NCI-H460 (cell line): ENCODE measurements around the gene OR5AR1. TPM values are rescaled to one million over a fixed set of nuclear protein-coding genes. Genes with fewer than 3 reads are reported as not detected.

Source experiments
- small RNA-seq, 2 experiments: library from RNA; depleted of rRNA; stranded (forward); fragments of <200 nt; gene quantifications; one replicate each; pipeline ENCODE3, GENCODE V24; 2014
- total RNA-seq: library from RNA; depleted of rRNA; stranded (reverse); fragments of >200 nt; shearing (Covaris generic); gene quantifications from 2 replicates; pipeline ENCODE4 v1.2.3, GENCODE V29; 2014; rRNA removed

The OR5AR1 gene
- total RNA-seq, 1 experiment from 2014 or later: not detected

Small RNA genes within 50 kb of the gene (small RNA-seq; reads per million reads assigned to genes)
- gene AP004245.1: 0 reads per million in 2 experiments

Other genes with a start within 250 kb of the OR5AR1 start
- not detected in 2 replicates for gene OR5M3, start 190.3 kb upstream of the OR5AR1 start, total RNA-seq
- gene OR5M8, start 172.3 kb upstream of the OR5AR1 start, total RNA-seq: not detected in 2 replicates
- not detected in 2 replicates for gene OR5M11, start 120.4 kb upstream of the OR5AR1 start, total RNA-seq
- gene OR5M10, start 86.0 kb upstream of the OR5AR1 start, total RNA-seq: not detected in 2 replicates
- not detected in 2 replicates for gene OR5M1, start 48.8 kb upstream of the OR5AR1 start, total RNA-seq
- not detected in 2 replicates for gene OR5AP2, start 21.2 kb upstream of the OR5AR1 start, total RNA-seq
- not detected in 2 replicates for gene OR9G1, start 35.4 kb downstream of the OR5AR1 start, total RNA-seq
- gene OR9G4, start 85.0 kb downstream of the OR5AR1 start, total RNA-seq: not detected in 2 replicates